GM18951 (cell line): Measurements from ENCODE around the gene RHOU.

Source experiments
- POLR2A ChIP-seq: IDR thresholded peaks from 4 replicates; pipeline ENCODE4 v1.6.1; 2011; ENCODE audit warnings: mild to moderate bottlenecking; ENCODE audit not compliant: insufficient read length, insufficient read depth; ENCODE audit errors: extremely low read depth
- in situ Hi-C: fragments of 300-500 bp; cut with MboI; formaldehyde crosslinking; loops from one replicate; pipeline ENCODE4 v1.12.0; 2022; ENCODE audit warnings: low sequenced_read_pairs, mixed read lengths, inconsistent platforms; ENCODE audit not compliant: unreplicated experiment

Gene RHOU

GRCh38 chr1:228791791-228792190 lies 56.5 kb downstream of the RHOU start:
- no peak for TF ChIP-seq POLR2A
- in situ Hi-C loops: no loop called here

GRCh38 chr1:228792601-228793000 lies 57.3 kb downstream of the RHOU start:
- no peak for TF ChIP-seq POLR2A
- in situ Hi-C loops: no loop called here

- TF ChIP-seq POLR2A: no peak
- in situ Hi-C loops: no loop called here
Observed at GRCh38 chr1:228793032-228793431, 57.8 kb downstream of the RHOU start.

GRCh38 chr1:228794173-228794572 lies 58.9 kb downstream of the RHOU start:
- TF ChIP-seq POLR2A: no peak
- in situ Hi-C loops: no loop called here

- in situ Hi-C loops: no loop called here
- TF ChIP-seq POLR2A: no peak
Observed at GRCh38 chr1:228794810-228795209, 59.5 kb downstream of the RHOU start.

- no peak for TF ChIP-seq POLR2A
- in situ Hi-C loops: no loop called here
Observed at GRCh38 chr1:228795596-228795995, 60.3 kb downstream of the RHOU start.
